ENCODE data around the gene RAB17.

Gene RAB17

DNA sequence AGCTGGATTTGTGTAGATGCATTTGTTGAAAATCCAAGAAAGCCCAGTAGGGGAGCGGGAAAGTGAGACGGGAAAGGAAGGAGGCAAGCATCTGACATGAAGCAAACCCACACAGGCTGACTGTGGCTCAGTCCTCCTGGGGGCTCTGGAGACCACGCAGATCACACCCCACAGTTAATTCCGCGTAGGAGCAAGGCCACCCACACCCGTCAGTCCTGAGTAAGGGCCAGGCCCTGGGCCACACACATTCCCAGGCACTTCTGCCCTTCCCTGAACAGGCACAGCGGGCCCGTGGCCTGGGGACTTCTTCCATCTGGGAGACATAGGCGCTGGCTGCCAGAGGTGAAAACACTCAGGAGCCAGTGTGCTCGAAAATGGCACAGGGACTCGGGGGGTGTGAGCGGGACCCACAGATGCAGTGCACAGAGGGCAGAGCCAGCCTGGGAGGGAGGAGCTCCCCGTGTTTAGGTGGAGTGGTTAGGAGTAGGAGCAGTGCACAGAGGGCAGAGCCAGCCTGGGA lies 43.6 kb downstream of the RAB17 start:
- no peak for DNase-seq
- Histone ChIP-seq H3K9me3 (ENCODE audit: insufficient read depth, low read length, severe bottlenecking) (no peaks in the 10 kb centered on the region), H3K4me2 (ENCODE audit: insufficient read depth, low read length) (no peak overlapping the region), H3K4me1 (ENCODE audit: insufficient read depth, low read length) (no peaks in the 10 kb centered on the region), H2AFZ (ENCODE audit: low read depth, low read length) (no peak overlapping the region), H3K27ac (ENCODE audit: low read length) (no peak overlapping the region), H4K20me1 (ENCODE audit: insufficient read depth, low read length) (peaks cover 5% of the 10 kb centered on the region; the same call in 1 of the 2 replicates), H3K79me2 (ENCODE audit: insufficient read depth, low read length) (no peaks in the 10 kb centered on the region), H3K27me3 (ENCODE audit: insufficient read depth, low read length, poor library complexity) (peaks cover 3% of the 10 kb centered on the region), H3K4me3 (ENCODE audit: low read depth in 1 of 2, low read length in 2 of 2) (no peak overlapping the region), H3K36me3 (ENCODE audit: insufficient read depth, low read length) (no peaks in the 10 kb centered on the region), H3K9ac (ENCODE audit: low read depth, low read length) (no peak overlapping the region)
- no peak for ATAC-seq (ENCODE audit: insufficient read depth, low read depth)
- TF ChIP-seq EZH2 (IDR thresholded peaks at IDR 0.05; ENCODE audit: borderline replicate concordance, low read depth, low read length, severe bottlenecking), result no peak
- TF ChIP-seq, protein P1, sequence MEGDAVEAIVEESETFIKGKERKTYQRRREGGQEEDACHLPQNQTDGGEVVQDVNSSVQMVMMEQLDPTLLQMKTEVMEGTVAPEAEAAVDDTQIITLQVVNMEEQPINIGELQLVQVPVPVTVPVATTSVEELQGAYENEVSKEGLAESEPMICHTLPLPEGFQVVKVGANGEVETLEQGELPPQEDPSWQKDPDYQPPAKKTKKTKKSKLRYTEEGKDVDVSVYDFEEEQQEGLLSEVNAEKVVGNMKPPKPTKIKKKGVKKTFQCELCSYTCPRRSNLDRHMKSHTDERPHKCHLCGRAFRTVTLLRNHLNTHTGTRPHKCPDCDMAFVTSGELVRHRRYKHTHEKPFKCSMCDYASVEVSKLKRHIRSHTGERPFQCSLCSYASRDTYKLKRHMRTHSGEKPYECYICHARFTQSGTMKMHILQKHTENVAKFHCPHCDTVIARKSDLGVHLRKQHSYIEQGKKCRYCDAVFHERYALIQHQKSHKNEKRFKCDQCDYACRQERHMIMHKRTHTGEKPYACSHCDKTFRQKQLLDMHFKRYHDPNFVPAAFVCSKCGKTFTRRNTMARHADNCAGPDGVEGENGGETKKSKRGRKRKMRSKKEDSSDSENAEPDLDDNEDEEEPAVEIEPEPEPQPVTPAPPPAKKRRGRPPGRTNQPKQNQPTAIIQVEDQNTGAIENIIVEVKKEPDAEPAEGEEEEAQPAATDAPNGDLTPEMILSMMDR (IDR thresholded peaks at IDR 0.05; ENCODE audit: borderline replicate concordance, extremely low read depth, low read length, poor library complexity, severe bottlenecking), result no peak

DNA sequence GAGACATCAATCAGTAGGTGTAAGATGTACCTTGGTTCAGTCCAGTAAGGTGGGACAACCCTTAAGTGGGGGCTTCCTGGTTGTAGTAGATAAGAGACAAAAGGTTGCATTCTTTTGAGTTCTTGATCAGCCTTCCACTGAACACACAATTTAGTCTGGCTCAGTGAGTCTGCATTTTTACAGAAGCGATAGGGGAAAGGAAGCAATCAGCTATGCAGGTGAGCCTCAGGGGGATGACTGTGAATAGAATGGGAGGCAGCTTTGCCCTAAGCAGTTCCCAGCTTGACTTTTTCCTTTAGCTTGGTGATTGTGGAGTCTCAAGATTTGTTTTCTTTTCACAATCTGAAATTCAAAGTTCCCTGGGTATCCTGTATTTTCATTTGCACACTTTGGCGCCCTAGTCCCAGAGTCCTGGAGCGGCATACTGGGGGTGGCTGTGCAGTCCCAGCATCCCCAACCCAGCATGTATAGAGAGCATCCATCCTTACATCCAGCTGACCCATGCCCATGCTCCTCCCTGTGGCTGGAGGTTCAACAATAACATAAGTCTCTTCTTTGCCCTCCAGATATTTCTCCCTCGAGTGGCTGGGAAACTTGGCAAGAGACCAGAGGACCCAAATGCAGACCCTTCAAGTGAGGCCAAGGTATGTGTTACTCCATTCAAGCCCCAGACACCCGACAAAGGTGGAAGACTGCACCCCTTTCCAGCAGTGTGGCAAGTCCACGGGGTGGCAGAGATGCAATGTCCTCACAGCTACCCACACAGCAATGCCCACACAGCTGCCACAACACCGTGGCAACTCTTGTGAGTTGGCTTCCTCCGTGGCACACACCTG lies 44.3 kb downstream of the RAB17 start:
- DNase-seq, result no peak
- TF ChIP-seq EZH2 (IDR thresholded peaks at IDR 0.05; ENCODE audit: borderline replicate concordance, low read depth, low read length, severe bottlenecking), result no peak
- TF ChIP-seq, protein P1 (IDR thresholded peaks at IDR 0.05; ENCODE audit: borderline replicate concordance, extremely low read depth, low read length, poor library complexity, severe bottlenecking), result no peak
- no peak overlapping the region for H2AFZ ChIP-seq (ENCODE audit: low read depth, low read length)
- no peaks in the 10 kb centered on the region for H3K9me3 ChIP-seq (ENCODE audit: insufficient read depth, low read length, severe bottlenecking)
- no peak overlapping the region for H3K9ac ChIP-seq (ENCODE audit: low read depth, low read length)
- H3K27me3 ChIP-seq (ENCODE audit: insufficient read depth, low read length, poor library complexity), result peaks cover under 1% of the 10 kb centered on the region
- H3K4me3 ChIP-seq (ENCODE audit: low read depth in 1 of 2, low read length in 2 of 2), result no peak overlapping the region
- H3K27ac ChIP-seq (ENCODE audit: low read length), result no peak overlapping the region
- H3K79me2 ChIP-seq (ENCODE audit: insufficient read depth, low read length), result no peaks in the 10 kb centered on the region
- no peaks in the 10 kb centered on the region for H3K4me1 ChIP-seq (ENCODE audit: insufficient read depth, low read length)
- H3K36me3 ChIP-seq (ENCODE audit: insufficient read depth, low read length), result no peaks in the 10 kb centered on the region
- ATAC-seq (ENCODE audit: insufficient read depth, low read depth), result no peak
- peaks cover 5% of the 10 kb centered on the region; the same call in 1 of the 2 replicates for H4K20me1 ChIP-seq (ENCODE audit: insufficient read depth, low read length)
- H3K4me2 ChIP-seq (ENCODE audit: insufficient read depth, low read length), result no peak overlapping the region

DNA sequence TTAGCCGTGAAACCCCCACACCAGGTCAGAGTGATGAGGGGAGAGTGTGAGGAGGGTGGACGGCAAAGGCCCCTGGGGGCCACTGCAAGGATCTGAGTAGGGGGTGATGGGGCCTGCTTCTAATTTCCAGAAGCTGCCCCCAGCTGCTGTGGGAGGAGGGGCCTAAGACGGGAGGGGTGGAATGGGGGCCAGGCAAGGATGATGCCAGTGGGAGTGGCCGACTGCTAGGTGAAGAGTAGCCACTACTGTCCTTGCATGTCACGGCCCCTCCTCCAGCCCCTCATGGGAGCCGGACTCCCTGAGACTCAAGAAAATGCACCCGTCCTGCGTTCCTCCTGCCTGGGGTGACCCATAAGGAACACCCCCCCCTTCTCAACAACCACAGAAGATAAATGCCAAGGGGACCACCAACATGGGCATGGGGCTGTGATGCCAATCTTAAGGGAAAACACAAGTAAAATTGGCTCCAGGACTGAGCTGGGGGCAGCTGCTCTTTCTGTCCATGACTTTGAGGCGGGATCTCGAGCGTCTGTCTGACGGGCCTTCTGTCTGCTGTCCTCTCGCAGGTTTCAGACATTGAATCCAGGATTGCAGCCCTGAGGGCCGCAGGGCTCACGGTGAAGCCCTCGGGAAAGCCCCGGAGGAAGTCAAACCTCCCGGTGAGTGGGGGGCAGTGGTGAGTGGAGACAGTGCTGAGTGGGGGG lies 48.4 kb downstream of the RAB17 start:
- no peaks in the 10 kb centered on the region for H3K27me3 ChIP-seq (ENCODE audit: insufficient read depth, low read length, poor library complexity)
- no peaks in the 10 kb centered on the region for H3K79me2 ChIP-seq (ENCODE audit: insufficient read depth, low read length)
- H3K4me1 ChIP-seq (ENCODE audit: insufficient read depth, low read length), result no peaks in the 10 kb centered on the region
- H3K4me3 ChIP-seq (ENCODE audit: low read depth in 1 of 2, low read length in 2 of 2), result no peak overlapping the region
- no peak overlapping the region for H3K4me2 ChIP-seq (ENCODE audit: insufficient read depth, low read length)
- TF ChIP-seq EZH2 (IDR thresholded peaks at IDR 0.05; ENCODE audit: borderline replicate concordance, low read depth, low read length, severe bottlenecking), result no peak
- TF ChIP-seq, protein P1 (IDR thresholded peaks at IDR 0.05; ENCODE audit: borderline replicate concordance, extremely low read depth, low read length, poor library complexity, severe bottlenecking), result no peak
- no peak overlapping the region for H3K9ac ChIP-seq (ENCODE audit: low read depth, low read length)
- no peak overlapping the region for H3K27ac ChIP-seq (ENCODE audit: low read length)
- no peak for ATAC-seq (ENCODE audit: insufficient read depth, low read depth)
- no peaks in the 10 kb centered on the region for H3K9me3 ChIP-seq (ENCODE audit: insufficient read depth, low read length, severe bottlenecking)
- no peaks in the 10 kb centered on the region for H3K36me3 ChIP-seq (ENCODE audit: insufficient read depth, low read length)
- DNase-seq, result no peak
- no peak overlapping the region for H2AFZ ChIP-seq (ENCODE audit: low read depth, low read length)
- H4K20me1 ChIP-seq (ENCODE audit: insufficient read depth, low read length), result 0 out of 2 replicates have a peak, but pooled peaks cover 5% of the 10 kb centered on the region

Measured in DND-41 (cell line).